22Rv1 (cell line): Measurements from ENCODE around the gene CLDN5.

Experiments
- ZFX ChIP-seq: fragments of 450-650 bp; IDR thresholded peaks from 2 replicates; pipeline ENCODE4 v1.6.1; 2017; ENCODE audit warnings: antibody characterized with exemption, borderline replicate concordance
- TF ChIP-seq, protein P1 (sequence below): fragments of 450-650 bp; IDR thresholded peaks from 2 replicates; pipeline ENCODE4 v1.5.1; 2017; ENCODE audit warnings: mild to moderate bottlenecking

DNA sequence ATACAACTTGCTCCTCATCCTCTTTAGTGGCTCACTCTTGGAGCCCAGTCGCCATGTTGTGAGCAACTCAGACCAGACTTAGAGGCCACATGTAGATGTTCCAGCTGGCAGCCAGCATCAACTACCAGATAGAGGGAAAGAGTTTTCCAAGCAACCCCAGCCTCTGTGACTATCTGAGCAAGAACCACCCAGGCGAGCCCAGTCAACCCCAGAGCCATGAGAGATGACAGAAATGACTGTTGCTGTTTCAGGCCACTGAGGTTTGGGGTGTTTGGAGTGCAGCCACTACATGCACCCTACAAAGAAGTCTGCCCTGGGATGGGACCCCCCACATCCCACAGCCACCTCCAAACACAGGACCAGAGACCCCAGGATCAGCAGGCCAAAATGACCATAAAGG is 24.8 kb upstream of the CLDN5 start:
- TF ChIP-seq, protein P1, sequence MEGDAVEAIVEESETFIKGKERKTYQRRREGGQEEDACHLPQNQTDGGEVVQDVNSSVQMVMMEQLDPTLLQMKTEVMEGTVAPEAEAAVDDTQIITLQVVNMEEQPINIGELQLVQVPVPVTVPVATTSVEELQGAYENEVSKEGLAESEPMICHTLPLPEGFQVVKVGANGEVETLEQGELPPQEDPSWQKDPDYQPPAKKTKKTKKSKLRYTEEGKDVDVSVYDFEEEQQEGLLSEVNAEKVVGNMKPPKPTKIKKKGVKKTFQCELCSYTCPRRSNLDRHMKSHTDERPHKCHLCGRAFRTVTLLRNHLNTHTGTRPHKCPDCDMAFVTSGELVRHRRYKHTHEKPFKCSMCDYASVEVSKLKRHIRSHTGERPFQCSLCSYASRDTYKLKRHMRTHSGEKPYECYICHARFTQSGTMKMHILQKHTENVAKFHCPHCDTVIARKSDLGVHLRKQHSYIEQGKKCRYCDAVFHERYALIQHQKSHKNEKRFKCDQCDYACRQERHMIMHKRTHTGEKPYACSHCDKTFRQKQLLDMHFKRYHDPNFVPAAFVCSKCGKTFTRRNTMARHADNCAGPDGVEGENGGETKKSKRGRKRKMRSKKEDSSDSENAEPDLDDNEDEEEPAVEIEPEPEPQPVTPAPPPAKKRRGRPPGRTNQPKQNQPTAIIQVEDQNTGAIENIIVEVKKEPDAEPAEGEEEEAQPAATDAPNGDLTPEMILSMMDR: no peak
- no peak for TF ChIP-seq ZFX
